ENCODE measurements around the gene OPN1LW.
"Not testable (repeated sequence)": the region's sequence is repeated elsewhere in the genome, so short reads cannot be mapped to it uniquely, and the experiment has no call there.

DNA sequence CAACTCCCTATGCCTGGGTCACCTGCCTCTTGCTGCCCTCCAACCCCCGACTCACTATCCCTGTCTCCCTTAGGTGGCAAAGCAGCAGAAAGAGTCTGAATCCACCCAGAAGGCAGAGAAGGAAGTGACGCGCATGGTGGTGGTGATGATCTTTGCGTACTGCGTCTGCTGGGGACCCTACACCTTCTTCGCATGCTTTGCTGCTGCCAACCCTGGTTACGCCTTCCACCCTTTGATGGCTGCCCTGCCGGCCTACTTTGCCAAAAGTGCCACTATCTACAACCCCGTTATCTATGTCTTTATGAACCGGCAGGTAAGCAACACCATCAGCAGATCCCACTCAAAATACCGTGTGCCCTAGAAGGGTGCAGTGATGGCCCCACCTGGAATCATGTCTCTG lies 12.2 kb downstream of the OPN1LW start:
- not testable (repeated sequence) for TF ChIP-seq EZH2 (IDR thresholded peaks at IDR 0.05; ENCODE audit: borderline replicate concordance, low read length)
- TF ChIP-seq, protein P1, sequence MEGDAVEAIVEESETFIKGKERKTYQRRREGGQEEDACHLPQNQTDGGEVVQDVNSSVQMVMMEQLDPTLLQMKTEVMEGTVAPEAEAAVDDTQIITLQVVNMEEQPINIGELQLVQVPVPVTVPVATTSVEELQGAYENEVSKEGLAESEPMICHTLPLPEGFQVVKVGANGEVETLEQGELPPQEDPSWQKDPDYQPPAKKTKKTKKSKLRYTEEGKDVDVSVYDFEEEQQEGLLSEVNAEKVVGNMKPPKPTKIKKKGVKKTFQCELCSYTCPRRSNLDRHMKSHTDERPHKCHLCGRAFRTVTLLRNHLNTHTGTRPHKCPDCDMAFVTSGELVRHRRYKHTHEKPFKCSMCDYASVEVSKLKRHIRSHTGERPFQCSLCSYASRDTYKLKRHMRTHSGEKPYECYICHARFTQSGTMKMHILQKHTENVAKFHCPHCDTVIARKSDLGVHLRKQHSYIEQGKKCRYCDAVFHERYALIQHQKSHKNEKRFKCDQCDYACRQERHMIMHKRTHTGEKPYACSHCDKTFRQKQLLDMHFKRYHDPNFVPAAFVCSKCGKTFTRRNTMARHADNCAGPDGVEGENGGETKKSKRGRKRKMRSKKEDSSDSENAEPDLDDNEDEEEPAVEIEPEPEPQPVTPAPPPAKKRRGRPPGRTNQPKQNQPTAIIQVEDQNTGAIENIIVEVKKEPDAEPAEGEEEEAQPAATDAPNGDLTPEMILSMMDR (IDR thresholded peaks at IDR 0.05; ENCODE audit: low read length), result not testable (repeated sequence)

All from OCI-LY1 (cell line).